Activated T-helper 1 cell treated with Interleukin-2 at 50 U/mL for 16 hours (primary cell): ENCODE results near the gene PPIL6.

Experiments
- DNase-seq: peaks from one replicate; pipeline ENCODE4 v3.0.0-alpha.2; 2020; ENCODE audit warnings: low read depth

PPIL6 gene

DNA sequence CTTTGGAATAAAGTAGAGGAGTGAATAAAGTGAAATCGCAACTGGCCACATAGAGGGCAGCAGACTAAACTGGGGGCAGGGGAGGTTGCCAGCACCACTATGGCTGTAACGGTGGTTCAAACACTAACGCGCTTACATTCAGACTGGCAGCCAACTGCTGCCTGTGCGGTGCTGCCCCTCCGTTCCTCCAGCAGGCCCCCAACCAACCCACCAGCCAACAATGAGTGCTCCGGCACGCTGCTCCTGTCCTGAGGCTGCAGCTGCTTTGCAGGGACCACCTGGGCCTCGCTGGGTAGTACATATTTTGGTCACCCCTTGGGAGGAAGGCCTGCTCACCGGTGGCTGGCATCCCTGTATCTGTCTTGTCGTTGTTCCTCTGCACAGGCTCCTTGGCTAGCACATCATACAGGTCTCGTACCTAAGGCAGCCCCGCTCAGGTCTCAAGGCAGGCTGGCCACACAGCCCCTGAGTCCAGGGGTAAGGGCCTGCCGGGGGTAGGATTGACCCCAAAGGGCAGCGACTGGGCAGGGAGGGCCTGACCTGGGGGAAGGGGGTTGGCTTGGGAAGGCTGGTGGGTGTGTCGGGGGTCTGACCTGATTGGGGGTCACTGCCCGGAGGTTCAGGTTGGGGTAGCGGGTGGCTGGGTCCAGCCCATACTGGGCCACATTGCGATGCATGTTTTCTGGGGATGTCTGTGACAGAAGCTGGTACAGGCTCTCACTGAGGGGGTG, 8.8 kb upstream of the PPIL6 start:
- DNase-seq: no peak

DNA sequence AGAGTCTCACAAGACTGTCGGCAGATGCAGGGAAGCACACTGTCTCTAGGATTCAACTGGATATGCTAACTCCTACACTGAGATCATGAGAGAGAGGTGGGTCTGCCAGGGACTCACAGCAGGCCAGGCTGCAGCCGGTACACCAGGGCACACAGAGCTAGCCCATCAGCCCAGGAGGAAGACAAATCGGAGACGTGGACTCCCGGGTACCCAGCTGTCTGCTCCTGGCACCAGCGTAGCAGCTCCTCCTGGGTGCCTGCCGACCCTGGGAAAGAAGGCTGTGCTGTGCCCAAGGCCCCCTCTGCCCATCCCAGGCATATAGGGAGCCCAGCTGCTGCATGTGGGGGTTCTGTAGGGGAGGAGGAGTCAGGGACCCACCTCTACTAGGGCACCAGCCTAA, 8.2 kb upstream of the PPIL6 start:
- no peak for DNase-seq

DNA sequence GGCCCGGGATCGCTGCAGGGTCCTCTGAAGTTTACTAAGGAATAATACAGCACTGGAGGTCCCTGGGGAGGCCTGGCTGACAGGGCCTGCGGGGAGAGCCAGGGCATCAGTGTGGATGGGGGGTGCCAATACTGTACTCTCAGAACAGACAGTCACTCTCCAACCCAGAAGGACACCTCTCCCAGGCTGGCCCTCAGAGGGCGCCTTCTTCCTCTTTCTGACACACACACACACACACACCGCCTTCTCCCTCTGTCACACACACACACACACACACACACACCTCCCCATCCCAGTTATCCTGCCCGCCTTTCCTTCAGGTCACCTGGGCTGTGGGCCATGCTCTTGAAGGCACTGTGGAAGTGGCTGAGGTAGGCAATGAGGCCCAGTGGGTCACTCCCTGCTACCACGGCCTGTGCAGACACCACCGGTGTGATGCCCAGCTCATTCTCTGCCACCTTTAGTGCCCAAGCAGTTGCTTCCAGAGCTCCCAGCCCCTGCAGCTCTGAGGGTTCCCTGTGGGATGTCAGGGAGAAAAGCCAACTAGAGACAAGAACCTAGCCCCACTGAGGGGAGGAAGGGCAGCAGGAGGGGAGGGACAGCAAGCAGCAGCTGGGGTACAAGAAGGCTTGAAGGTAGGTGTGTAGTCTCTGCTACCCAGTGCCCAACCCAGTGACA, 7.6 kb upstream of the PPIL6 start:
- no peak for DNase-seq

DNA sequence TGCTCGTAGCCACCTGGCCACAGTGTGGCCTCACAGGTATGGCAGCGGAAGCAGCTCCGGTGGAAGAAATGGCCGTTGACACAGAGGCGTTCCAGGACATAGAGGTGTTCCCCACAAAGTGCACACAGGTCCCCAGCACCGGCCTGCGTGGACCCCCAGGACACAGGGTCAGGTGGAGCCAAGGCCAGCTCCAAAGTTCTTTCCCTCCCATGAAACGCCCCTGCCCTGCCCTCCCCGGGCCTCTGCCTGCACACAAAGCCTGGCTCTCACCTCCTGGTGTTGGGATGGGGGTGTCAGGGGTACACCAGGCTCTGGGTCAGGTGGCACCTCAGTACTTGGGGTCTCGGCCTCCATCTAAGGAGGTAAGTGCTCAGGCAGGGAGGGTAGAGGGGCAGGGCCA, 6.7 kb upstream of the PPIL6 start:
- DNase-seq: no peak

DNA sequence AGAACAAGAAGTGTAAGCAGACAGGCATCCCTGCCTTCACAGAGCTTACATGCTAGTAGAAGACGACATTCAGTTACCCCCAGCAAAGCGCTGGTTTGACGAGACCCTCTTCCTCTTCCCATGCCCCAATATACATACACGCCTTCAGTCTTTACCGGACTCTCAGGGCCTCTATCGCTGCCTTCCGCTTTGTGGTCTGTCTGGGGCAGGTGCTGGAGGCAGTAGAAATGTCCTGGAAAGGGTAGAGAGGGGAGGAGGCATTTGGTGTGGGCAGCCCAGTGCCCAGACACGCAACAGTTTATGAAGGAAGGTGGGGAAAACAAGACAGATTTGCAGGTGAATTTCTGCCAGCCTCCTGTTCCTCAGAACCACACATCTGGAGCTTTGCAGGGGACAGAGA, 6.1 kb upstream of the PPIL6 start:
- no peak for DNase-seq

GRCh38 chr6:109446072-109446471, 5.6 kb upstream of the PPIL6 start:
- DNase-seq: no peak

DNA sequence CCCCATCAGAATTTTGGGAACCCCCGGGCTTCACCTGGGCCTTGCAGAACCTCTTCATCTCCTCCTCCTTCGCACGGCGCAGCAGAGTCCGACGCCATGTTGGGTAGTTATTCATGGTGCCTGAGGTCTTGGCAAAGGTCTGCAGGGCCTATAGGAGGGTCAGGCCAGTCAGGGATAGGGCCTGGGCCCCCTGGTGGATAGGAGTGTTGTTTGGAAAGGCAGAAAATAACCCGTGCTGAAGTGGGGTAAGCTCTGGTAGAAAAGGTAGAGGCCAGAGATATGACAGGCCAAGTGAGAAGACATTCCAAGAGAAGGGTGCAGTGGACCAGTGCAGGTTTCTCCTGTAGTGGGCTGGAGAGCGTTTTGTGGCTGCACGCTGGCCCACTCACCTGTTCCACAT, 5.0 kb upstream of the PPIL6 start:
- DNase-seq: no peak

DNA sequence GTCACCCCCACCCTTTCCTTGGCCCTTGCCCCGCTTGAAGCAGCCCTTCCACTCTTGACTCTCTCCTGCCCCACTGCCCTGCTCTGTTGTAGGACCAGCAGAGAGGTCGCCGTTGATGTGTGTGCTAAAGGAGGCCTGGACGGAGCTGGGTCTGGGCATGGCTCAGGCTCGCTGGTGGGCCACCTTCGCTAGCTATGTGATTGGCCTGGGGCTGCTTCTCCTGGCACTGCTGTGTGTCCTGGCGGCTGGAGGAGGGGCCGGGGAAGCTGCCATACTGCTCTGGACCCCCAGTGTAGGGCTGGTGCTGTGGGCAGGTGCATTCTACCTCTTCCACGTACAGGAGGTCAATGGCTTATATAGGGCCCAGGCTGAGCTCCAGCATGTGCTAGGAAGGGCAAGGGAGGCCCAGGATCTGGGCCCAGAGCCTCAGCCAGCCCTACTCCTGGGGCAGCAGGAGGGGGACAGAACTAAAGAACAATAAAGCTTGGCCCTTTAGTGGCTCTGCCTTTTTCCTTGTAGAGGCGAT, 3.1 kb upstream of the PPIL6 start:
- DNase-seq: no peak

DNA sequence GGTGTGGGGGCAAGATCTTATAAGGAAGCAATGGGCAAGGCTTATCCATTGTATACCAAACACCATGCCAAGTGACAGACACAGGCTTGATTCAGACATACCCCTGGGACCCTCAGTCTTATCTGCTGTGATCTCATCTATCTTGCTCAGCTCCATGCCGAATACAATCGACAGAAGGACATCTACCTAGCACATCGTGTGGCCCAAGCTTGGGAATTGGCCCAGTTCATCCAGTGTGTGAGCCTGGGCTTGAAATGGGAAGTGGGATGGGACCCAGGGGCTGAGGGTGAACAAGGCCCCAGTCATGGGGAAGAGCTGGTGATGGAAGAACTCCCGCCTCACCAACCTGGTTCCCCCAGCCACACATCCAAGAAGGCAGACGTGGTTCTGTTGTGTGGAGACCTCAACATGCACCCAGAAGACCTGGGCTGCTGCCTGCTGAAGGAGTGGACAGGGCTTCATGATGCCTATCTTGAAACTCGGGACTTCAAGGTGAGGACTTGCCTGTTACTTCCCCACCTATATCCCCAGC, 2.0 kb upstream of the PPIL6 start:
- no peak for DNase-seq

DNA sequence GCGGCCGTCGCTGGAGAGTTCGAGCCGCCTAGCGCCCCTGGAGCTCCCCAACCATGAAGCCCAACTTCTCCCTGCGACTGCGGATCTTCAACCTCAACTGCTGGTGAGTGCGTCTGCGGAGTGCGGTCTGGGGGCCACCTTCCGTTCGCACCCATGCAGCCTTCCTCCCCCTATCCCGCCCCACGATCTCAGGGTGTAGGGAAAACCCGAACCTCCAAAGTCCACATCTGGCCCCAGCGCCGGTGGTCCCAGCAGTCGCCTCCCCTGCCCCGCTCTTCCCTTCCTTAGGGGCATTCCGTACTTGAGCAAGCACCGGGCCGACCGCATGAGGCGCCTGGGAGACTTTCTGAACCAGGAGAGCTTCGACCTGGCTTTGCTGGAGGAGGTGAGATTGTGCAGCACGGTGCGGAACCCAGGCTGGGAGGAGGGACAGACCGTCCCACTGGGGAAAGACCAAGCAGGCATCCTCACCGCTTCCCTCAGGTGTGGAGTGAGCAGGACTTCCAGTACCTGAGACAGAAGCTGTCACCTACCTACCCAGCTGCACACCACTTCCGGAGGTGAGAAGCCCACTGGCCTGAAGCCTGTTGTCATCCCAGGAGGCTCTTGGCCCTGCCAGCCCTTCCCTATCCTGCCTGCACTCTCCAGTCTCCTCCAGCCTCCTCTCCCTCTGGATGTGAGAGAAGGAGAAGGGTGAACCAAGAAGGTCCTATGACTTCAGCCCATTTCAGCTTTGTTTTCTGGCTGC, 815 bp upstream of the PPIL6 start:
- DNase-seq: no peak

GRCh38 chr6:109436041-109436440, 4.4 kb downstream of the PPIL6 start:
- no peak for DNase-seq

DNA sequence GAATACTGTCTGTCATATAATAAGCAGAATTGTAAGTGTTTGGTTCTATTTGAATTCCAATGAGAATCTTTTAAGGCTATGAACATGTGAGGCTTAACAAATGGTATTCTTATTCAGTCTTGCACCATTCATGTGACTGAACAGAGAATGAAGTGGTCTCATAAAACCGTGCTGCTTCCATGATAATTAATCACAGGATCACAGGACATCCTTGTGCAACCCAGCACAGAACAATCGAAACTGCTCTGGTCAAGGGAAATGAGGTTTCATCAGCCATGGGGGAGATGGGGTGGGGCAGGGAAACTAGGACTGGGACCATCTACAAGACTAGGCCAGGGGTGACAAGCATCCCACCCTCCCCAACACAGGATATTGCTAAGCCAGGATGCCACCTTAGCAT, 6.0 kb downstream of the PPIL6 start:
- DNase-seq: no peak

GRCh38 chr6:109429496-109429895, 10.9 kb downstream of the PPIL6 start:
- DNase-seq: no peak

GRCh38 chr6:109428889-109429477, 11.4 kb downstream of the PPIL6 start:
- DNase-seq: no peak

- DNase-seq: no peak
Observed at GRCh38 chr6:109424946-109425345, 15.5 kb downstream of the PPIL6 start.

DNA sequence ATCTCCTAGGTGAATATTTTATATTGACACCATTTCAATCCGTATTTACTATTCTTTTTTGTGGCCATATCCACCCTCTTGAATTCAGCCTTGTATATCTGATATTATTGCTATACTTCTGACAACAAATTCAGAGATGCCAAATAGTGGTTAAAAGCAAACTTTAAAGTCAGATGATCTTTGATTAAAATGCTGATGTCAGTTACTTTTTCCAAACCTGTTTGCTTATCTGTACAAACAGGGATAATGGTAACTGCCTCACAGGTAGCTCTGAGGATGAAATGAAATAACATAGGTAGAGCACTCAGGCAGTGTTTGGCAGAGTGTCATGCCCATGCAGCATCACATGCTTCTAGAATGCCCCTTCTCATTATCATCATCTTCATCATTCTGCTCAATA, 19.2 kb downstream of the PPIL6 start:
- DNase-seq: no peak

- DNase-seq: no peak
Observed at GRCh38 chr6:109420751-109421150, 19.7 kb downstream of the PPIL6 start.

DNA sequence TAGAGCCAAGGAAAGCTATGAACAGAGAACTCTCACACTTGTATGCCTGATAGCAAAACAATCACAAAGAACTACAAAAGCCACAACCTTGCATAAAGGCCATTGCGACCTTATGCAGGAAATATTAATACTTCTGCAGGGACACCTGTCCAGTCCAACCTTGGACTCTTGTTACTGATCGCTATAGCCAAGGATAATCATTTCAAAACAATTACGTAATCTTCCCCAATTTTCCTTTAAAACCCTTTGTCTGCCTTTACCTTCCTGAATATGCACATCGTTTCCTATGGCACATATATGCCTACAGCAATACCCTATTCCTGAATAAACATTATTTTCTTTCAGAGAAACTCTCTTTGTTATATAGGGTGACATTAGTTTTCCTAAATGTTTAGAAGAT, 22.8 kb downstream of the PPIL6 start:
- no peak for DNase-seq

DNA sequence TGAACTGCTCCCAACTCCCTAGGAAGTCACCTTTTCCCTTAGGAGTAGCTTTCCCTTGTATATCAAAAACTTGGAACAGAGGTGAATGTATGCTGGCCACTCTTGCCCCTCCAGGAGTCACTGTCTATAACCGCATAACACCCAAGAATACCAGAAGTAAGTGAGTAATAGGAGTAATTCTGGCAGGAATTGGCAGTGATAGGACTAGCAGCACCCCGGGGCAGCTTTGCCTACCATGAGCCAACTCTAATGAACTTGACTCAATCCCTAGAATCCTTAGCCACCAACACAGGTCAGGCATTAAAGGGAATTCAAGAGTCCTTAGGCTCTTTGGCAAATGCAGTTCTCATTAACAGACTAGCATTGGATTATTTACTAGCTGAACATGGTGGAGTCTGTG, 29.4 kb downstream of the PPIL6 start:
- no peak for DNase-seq

- DNase-seq: no peak
Observed at GRCh38 chr6:109406196-109406595, 34.2 kb downstream of the PPIL6 start.

DNA sequence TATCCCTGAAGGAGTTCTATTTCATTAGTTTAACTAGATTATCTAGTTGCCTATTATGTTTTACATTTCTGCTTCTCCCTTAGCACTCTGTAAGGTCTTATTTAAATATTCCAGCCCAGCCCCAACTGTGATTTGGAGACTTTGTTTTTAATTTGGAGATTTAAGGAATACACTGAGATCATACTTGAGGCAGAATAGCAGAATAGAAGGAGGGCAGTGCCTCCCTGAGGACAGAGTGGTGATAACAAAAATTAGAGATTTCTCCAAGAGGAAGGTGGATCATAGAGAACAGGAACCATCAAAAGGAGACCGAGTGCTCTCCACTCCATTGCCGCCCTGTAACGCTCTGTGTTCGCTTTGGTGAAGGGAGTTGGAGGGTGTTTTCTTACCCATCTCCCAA, 43.4 kb downstream of the PPIL6 start:
- DNase-seq: no peak

- DNase-seq: no peak
Observed at GRCh38 chr6:109396046-109396718, 44.2 kb downstream of the PPIL6 start.
